ENCODE data around the gene ANKDD1A. TPM values are rescaled to one million over a fixed set of nuclear protein-coding genes. Genes with fewer than 3 reads are reported as not detected.
A peak's percentile ranks its signal among the peaks of the same experiment; 100 is the strongest.

Gene ANKDD1A
- polyA plus RNA-seq, 3 donors: 0.49 to 3.5 (median 0.90) TPM

GRCh38 chr15:64875641-64876223 is 36.0 kb upstream of the ANKDD1A start:
- Histone ChIP-seq H3K9me3 (replicated peaks in 1 of 2; ENCODE audit: control insufficient read depth in 1 of 2, insufficient read depth in 1 of 2, low read length in 2 of 2) (no peaks in the 10 kb centered on the region), H3K27me3 (ENCODE audit: control insufficient read depth in 2 of 2, insufficient read depth in 2 of 2, low read length in 2 of 2) (no peaks in the 10 kb centered on the region), H3K4me1 (ENCODE audit: control insufficient read depth in 1 of 2, insufficient read depth in 2 of 2, low read length in 2 of 2) (peaks cover 78 to 83% of the 10 kb centered on the region in 2 donors), H4K20me1 (ENCODE audit: insufficient read depth, low read length) (no peaks in the 10 kb centered on the region), H3K27ac (ENCODE audit: low read depth in 1 of 2, low read length in 2 of 2) (no peak overlapping the region), H3K9ac (ENCODE audit: insufficient read depth, low read length, poor library complexity, severe bottlenecking) (no peak overlapping the region), H2AFZ (ENCODE audit: insufficient read depth, low read depth, low read length, poor library complexity, severe bottlenecking) (no peak overlapping the region), H3K36me3 (replicated peaks in 1 of 2; ENCODE audit: control insufficient read depth in 1 of 2, insufficient read depth in 2 of 2, low read length in 2 of 2) (no peaks in the 10 kb centered on the region), H3K4me3 (replicated peaks in 1 of 3; ENCODE audit: low read depth in 2 of 3, low read length in 3 of 3) (no peak overlapping the region), H3K79me2 (ENCODE audit: insufficient read depth, low read length) (peaks cover 7% of the 10 kb centered on the region), H3K4me2 (replicated peaks; ENCODE audit: extremely low read depth, low read length, poor library complexity, severe bottlenecking) (no peak overlapping the region)
- peaks cover 0 to 5% (median 0%) of the 10 kb centered on the region in 3 donors for H3K27me3 Mint-ChIP-seq (ENCODE audit: low read depth in 3 of 3)
- peaks cover 24 to 26% of the 10 kb centered on the region in 2 donors for H3K36me3 Mint-ChIP-seq
- no peak for DNase-seq
- peak overlapping the region in 1 of 2 donors; percentile 40 for H3K4me3 Mint-ChIP-seq
- H3K9me3 Mint-ChIP-seq: no peaks in the 10 kb centered on the region
- TF ChIP-seq, protein P1, sequence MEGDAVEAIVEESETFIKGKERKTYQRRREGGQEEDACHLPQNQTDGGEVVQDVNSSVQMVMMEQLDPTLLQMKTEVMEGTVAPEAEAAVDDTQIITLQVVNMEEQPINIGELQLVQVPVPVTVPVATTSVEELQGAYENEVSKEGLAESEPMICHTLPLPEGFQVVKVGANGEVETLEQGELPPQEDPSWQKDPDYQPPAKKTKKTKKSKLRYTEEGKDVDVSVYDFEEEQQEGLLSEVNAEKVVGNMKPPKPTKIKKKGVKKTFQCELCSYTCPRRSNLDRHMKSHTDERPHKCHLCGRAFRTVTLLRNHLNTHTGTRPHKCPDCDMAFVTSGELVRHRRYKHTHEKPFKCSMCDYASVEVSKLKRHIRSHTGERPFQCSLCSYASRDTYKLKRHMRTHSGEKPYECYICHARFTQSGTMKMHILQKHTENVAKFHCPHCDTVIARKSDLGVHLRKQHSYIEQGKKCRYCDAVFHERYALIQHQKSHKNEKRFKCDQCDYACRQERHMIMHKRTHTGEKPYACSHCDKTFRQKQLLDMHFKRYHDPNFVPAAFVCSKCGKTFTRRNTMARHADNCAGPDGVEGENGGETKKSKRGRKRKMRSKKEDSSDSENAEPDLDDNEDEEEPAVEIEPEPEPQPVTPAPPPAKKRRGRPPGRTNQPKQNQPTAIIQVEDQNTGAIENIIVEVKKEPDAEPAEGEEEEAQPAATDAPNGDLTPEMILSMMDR (IDR thresholded peaks at IDR 0.05): no peak
- peaks cover 80% of the 10 kb centered on the region for H3K4me1 Mint-ChIP-seq
- intact Hi-C loops (cut with micrococcal nuclease): no loop called here
- 100% methylated on average over 1 of the region's 3 CpGs for WGBS (ENCODE audit: insufficient coverage)
- H3K27ac Mint-ChIP-seq: peak overlapping the region in 4 of 7 donors; percentile 15 to 97 (median 64)

GRCh38 chr15:64877435-64877834 is 34.3 kb upstream of the ANKDD1A start:
- H3K27me3 Mint-ChIP-seq (ENCODE audit: low read depth in 3 of 3): peaks cover 0 to 5% (median 0%) of the 10 kb centered on the region in 3 donors
- peaks cover 19 to 24% of the 10 kb centered on the region in 2 donors for H3K36me3 Mint-ChIP-seq
- Histone ChIP-seq H3K9ac (ENCODE audit: insufficient read depth, low read length, poor library complexity, severe bottlenecking) (peak overlapping the region; percentile 24), H3K79me2 (ENCODE audit: insufficient read depth, low read length) (peaks cover under 1% of the 10 kb centered on the region), H3K4me2 (replicated peaks; ENCODE audit: extremely low read depth, low read length, poor library complexity, severe bottlenecking) (peak overlapping the region; percentile 36), H2AFZ (ENCODE audit: insufficient read depth, low read depth, low read length, poor library complexity, severe bottlenecking) (no peak overlapping the region), H3K9me3 (replicated peaks in 1 of 2; ENCODE audit: control insufficient read depth in 1 of 2, insufficient read depth in 1 of 2, low read length in 2 of 2) (no peaks in the 10 kb centered on the region), H3K27ac (ENCODE audit: low read depth in 1 of 2, low read length in 2 of 2) (peak overlapping the region; percentile 57 to 85), H3K36me3 (replicated peaks in 1 of 2; ENCODE audit: control insufficient read depth in 1 of 2, insufficient read depth in 2 of 2, low read length in 2 of 2) (no peaks in the 10 kb centered on the region), H3K27me3 (ENCODE audit: control insufficient read depth in 2 of 2, insufficient read depth in 2 of 2, low read length in 2 of 2) (no peaks in the 10 kb centered on the region), H3K4me3 (replicated peaks in 1 of 3; ENCODE audit: low read depth in 2 of 3, low read length in 3 of 3) (peak overlapping the region in 1 of 3 experiments; percentile 30), H4K20me1 (ENCODE audit: insufficient read depth, low read length) (no peaks in the 10 kb centered on the region), H3K4me1 (ENCODE audit: control insufficient read depth in 1 of 2, insufficient read depth in 2 of 2, low read length in 2 of 2) (peaks cover 78 to 83% of the 10 kb centered on the region in 2 donors)
- intact Hi-C loops (cut with micrococcal nuclease): no loop called here
- peak overlapping the region in 1 of 2 donors; percentile 77 for H3K4me3 Mint-ChIP-seq
- DNase-seq: peak; percentile 72 to 79 (median 74)
- TF ChIP-seq, protein P1 (IDR thresholded peaks at IDR 0.05): no peak
- H3K27ac Mint-ChIP-seq: peak overlapping the region; percentile 82 to 97 (median 95)
- no peaks in the 10 kb centered on the region for H3K9me3 Mint-ChIP-seq
- peaks cover 82% of the 10 kb centered on the region for H3K4me1 Mint-ChIP-seq
- 0% methylated on average over 3 of the region's 3 CpGs for WGBS (ENCODE audit: insufficient coverage)

All from CD14-positive monocyte (primary cell).